KOPT-K1 (cell line): ENCODE results near the gene GPX4.

Source experiments
- H3K27ac ChIP-seq: fragments of 200-600 bp; sonication (generic); 2 replicates; pipeline ENCODE4 v1.5.1; 2016; ENCODE audit warnings: antibody characterized with exemption, mild to moderate bottlenecking, low read depth, low read length; ENCODE audit not compliant: poor library complexity, severe bottlenecking
- H3K36me3 ChIP-seq: fragments of 200-600 bp; sonication (generic); 2 replicates; pipeline ENCODE4 v1.5.1; 2017; ENCODE audit warnings: antibody characterized with exemption, mild to moderate bottlenecking, low read length, moderate library complexity; ENCODE audit not compliant: insufficient read depth
- H3K9me3 ChIP-seq: fragments of 200-600 bp; sonication (generic); 2 replicates; pipeline ENCODE4 v1.5.1; 2017; ENCODE audit warnings: antibody characterized with exemption, low read length, mild to moderate bottlenecking; ENCODE audit not compliant: insufficient read depth, poor library complexity, severe bottlenecking

The GPX4 gene

GRCh38 chr19:1136621-1137317 is 33.0 kb downstream of the GPX4 start:
- no peaks in the 10 kb centered on the region for H3K9me3 ChIP-seq
- no peaks in the 10 kb centered on the region; the same call in 1 of the 2 replicates for H3K36me3 ChIP-seq
- H3K27ac ChIP-seq: no peak overlapping the region

GRCh38 chr19:1138121-1138520 is 34.3 kb downstream of the GPX4 start:
- Histone ChIP-seq H3K27ac (no peak overlapping the region), H3K36me3 (peaks cover 6% of the 10 kb centered on the region; the same call in 1 of the 2 replicates), H3K9me3 (no peaks in the 10 kb centered on the region)

GRCh38 chr19:1139126-1139525 is 35.3 kb downstream of the GPX4 start:
- Histone ChIP-seq H3K36me3 (peaks cover 6% of the 10 kb centered on the region; the same call in 1 of the 2 replicates), H3K27ac (no peak overlapping the region), H3K9me3 (no peaks in the 10 kb centered on the region)

- H3K27ac ChIP-seq: no peak overlapping the region
- peaks cover 6% of the 10 kb centered on the region; the same call in 1 of the 2 replicates for H3K36me3 ChIP-seq
- no peaks in the 10 kb centered on the region for H3K9me3 ChIP-seq
Observed at GRCh38 chr19:1140272-1141027, 36.7 kb downstream of the GPX4 start.

GRCh38 chr19:1141944-1142343 is 38.1 kb downstream of the GPX4 start:
- H3K9me3 ChIP-seq: no peaks in the 10 kb centered on the region
- H3K36me3 ChIP-seq: peaks cover 6% of the 10 kb centered on the region; the same call in 1 of the 2 replicates
- H3K27ac ChIP-seq: no peak overlapping the region

GRCh38 chr19:1143828-1144399 is 40.1 kb downstream of the GPX4 start:
- peaks cover 6% of the 10 kb centered on the region; the same call in 1 of the 2 replicates for H3K36me3 ChIP-seq

GRCh38 chr19:1144741-1145140 is 40.9 kb downstream of the GPX4 start:
- H3K27ac ChIP-seq: no peak overlapping the region
- H3K9me3 ChIP-seq: no peaks in the 10 kb centered on the region
- peaks cover 6% of the 10 kb centered on the region; the same call in 1 of the 2 replicates for H3K36me3 ChIP-seq

More at GRCh38 chr19:1143828-1144399, 40.1 kb downstream of the GPX4 start:
- no peak overlapping the region for H3K27ac ChIP-seq
- no peaks in the 10 kb centered on the region for H3K9me3 ChIP-seq

GRCh38 chr19:1145635-1146411 is 42.0 kb downstream of the GPX4 start:
- Histone ChIP-seq H3K9me3 (no peaks in the 10 kb centered on the region), H3K36me3 (peaks cover 6% of the 10 kb centered on the region; the same call in 1 of the 2 replicates), H3K27ac (no peak overlapping the region)

GRCh38 chr19:1146412-1146699 is 42.6 kb downstream of the GPX4 start:
- Histone ChIP-seq H3K36me3 (peaks cover 7% of the 10 kb centered on the region; the same call in 1 of the 2 replicates), H3K27ac (no peak overlapping the region), H3K9me3 (no peaks in the 10 kb centered on the region)

- H3K27ac ChIP-seq: no peak overlapping the region
- no peaks in the 10 kb centered on the region for H3K9me3 ChIP-seq
- H3K36me3 ChIP-seq: peaks cover 14% of the 10 kb centered on the region; the same call in 1 of the 2 replicates
Observed at GRCh38 chr19:1146858-1147780, 43.3 kb downstream of the GPX4 start.

GRCh38 chr19:1147934-1148549 is 44.2 kb downstream of the GPX4 start:
- peaks cover 17% of the 10 kb centered on the region; the same call in 1 of the 2 replicates for H3K36me3 ChIP-seq
- no peaks in the 10 kb centered on the region for H3K9me3 ChIP-seq
- no peak overlapping the region for H3K27ac ChIP-seq

GRCh38 chr19:1149259-1150045 is 45.7 kb downstream of the GPX4 start:
- Histone ChIP-seq H3K27ac (no peak overlapping the region), H3K9me3 (no peaks in the 10 kb centered on the region), H3K36me3 (peaks cover 16% of the 10 kb centered on the region; the same call in 1 of the 2 replicates)
